ENCODE data around the gene PUSL1.
A peak's percentile ranks its signal among the peaks of the same experiment; 100 is the strongest.
"Not testable (repeated sequence)": the region's sequence is repeated elsewhere in the genome, so short reads cannot be mapped to it uniquely, and the experiment has no call there.

Gene PUSL1

DNA sequence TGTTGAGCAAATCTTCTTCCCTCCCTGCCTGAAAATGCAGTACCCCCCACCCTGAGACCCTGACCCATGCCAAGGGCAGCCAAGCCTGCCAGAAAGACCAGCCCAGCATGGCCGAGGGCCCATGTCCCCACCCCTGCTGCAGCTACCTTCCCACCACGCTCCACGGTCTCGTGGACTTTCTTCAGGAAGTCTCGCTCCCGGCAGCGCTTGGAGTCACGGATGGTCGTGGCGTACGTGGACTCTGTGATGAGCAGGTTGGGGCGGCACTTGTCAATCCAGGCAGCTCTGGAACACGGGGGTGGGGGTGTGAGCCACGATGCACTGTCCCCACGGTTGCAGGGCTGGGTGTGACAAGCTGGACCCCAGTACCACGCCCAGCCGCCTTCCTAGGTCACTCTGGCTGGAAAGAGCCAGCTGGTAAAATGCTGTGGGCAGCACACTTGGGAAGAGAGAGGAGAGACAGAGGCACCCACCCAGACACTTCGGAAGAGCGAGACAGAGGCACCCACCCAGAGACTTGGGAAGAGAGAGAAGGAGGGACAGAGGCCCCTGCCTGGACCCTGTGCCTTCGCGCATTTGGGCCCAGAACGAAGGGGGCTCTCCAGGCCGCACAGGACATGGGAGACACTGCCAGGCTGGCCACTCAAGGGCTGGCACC, 6.4 kb downstream of the PUSL1 start:
- TF ChIP-seq REST (IDR thresholded peaks at IDR 0.05; ENCODE audit: insufficient replicate concordance, low read depth) (no peak), GABPA (IDR thresholded peaks at IDR 0.05; ENCODE audit: low read depth) (no peak), POLR2AphosphoS5 (IDR thresholded peaks at IDR 0.05; ENCODE audit: low read depth) (0 out of 2 replicates have a peak, but pooled peaks have one; percentile 1), CTCF (IDR thresholded peaks at IDR 0.05; ENCODE audit: insufficient read depth, low read length) (no peak)
- Histone ChIP-seq H3K27me3 (ENCODE audit: insufficient read depth, poor library complexity, severe bottlenecking) (no peaks in the 10 kb centered on the region), H3K4me3 (replicated peaks; ENCODE audit: insufficient read depth, low read length) (no peak overlapping the region), H3K27ac (replicated peaks) (no peak overlapping the region)
- no peak for DNase-seq (ENCODE audit: low read depth in 1 of 2, low spot score in 1 of 2)

DNA sequence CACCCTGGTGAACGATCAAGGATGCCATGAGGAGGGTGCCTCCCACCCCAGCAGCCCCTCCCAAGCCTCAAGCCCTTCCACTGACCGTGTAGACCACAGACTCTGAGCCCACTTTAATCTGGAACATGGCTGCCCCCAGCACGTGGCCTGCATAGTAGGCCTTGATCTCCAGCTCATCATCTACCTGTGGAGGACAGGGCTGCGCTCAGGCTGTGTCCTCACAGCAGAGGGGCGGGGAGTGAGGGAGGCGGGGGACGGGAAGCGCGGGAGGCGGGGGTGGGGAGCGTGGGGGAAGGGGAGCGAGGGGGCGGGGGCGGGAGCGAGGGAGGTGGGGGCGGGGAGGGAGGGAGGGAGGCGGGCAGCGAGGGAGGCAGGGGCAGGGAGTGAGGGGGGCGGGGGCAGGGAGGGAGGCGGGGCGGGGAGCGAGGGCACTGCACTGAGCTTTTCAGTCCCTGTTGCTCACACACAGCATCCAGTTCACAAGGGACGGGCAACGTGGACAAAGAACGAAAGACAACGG, 7.1 kb downstream of the PUSL1 start:
- no peak for DNase-seq (ENCODE audit: low read depth in 1 of 2, low spot score in 1 of 2)
- H3K27me3 ChIP-seq (ENCODE audit: insufficient read depth, poor library complexity, severe bottlenecking): no peaks in the 10 kb centered on the region
- TF ChIP-seq POLR2AphosphoS5 (IDR thresholded peaks at IDR 0.05; ENCODE audit: low read depth) (0 out of 2 replicates have a peak, but pooled peaks have one; percentile 3), GABPA (IDR thresholded peaks at IDR 0.05; ENCODE audit: low read depth) (no peak)
- H3K27ac ChIP-seq (replicated peaks): no peak overlapping the region
- H3K4me3 ChIP-seq (replicated peaks; ENCODE audit: insufficient read depth, low read length): no peak overlapping the region

- not testable (repeated sequence) for DNase-seq (ENCODE audit: low read depth in 1 of 2, low spot score in 1 of 2); H3K4me3 ChIP-seq (replicated peaks; ENCODE audit: insufficient read depth, low read length); H3K27me3 ChIP-seq (ENCODE audit: insufficient read depth, poor library complexity, severe bottlenecking); H3K27ac ChIP-seq (replicated peaks)
- 0 out of 2 replicates have a peak, but pooled peaks have one; percentile 2 for TF ChIP-seq POLR2AphosphoS5 (IDR thresholded peaks at IDR 0.05; ENCODE audit: low read depth)
Observed at GRCh38 chr1:1316199-1316598, 7.8 kb downstream of the PUSL1 start.

DNA sequence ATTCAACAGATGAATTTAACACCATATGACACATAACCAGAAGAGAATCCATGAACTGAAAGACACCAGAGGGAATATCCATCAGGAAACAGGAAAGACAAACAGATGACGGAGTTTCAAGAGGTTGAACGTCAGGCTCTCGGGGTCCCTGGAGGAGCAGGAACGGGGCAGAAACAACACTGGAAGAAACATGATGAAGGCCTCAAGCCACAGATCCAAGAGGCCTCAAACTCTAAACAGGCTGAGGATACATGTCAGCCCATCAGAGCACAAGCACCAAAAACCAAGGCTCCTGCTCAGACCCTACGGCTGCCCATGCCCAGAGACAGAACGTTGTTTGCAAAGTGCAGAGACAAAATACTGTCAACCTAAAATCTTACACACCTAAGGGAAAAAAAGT, 9.0 kb downstream of the PUSL1 start:
- DNase-seq (ENCODE audit: low read depth in 1 of 2, low spot score in 1 of 2): no peak
- Histone ChIP-seq H3K4me3 (replicated peaks; ENCODE audit: insufficient read depth, low read length) (no peak overlapping the region), H3K27ac (replicated peaks) (no peak overlapping the region), H3K27me3 (ENCODE audit: insufficient read depth, poor library complexity, severe bottlenecking) (no peaks in the 10 kb centered on the region)
- TF ChIP-seq POLR2AphosphoS5 (IDR thresholded peaks at IDR 0.05; ENCODE audit: low read depth): no peak
- no peak for TF ChIP-seq REST (IDR thresholded peaks at IDR 0.05; ENCODE audit: insufficient replicate concordance, low read depth)
- no peak for TF ChIP-seq CTCF (IDR thresholded peaks at IDR 0.05; ENCODE audit: insufficient read depth, low read length)
- no peak for TF ChIP-seq SPI1 (IDR thresholded peaks at IDR 0.05; ENCODE audit: borderline replicate concordance, low read depth)
- no peak for TF ChIP-seq GABPA (IDR thresholded peaks at IDR 0.05; ENCODE audit: low read depth)
